GM20000 (cell line): ENCODE results near the gene TUBGCP6.
"Not testable (repeated sequence)": the region's sequence is repeated elsewhere in the genome, so short reads cannot be mapped to it uniquely, and the experiment has no call there.

Source experiments
- DNase-seq: peaks from one replicate; pipeline ENCODE4 v3.0.0; 2012; ENCODE audit warnings: low spot score
- CTCF ChIP-seq: IDR thresholded peaks from 2 replicates; pipeline ENCODE4 v1.5.1; 2012; ENCODE audit warnings: mild to moderate bottlenecking, control low read depth; ENCODE audit errors: extremely low read depth, missing control alignments

Gene TUBGCP6

DNA sequence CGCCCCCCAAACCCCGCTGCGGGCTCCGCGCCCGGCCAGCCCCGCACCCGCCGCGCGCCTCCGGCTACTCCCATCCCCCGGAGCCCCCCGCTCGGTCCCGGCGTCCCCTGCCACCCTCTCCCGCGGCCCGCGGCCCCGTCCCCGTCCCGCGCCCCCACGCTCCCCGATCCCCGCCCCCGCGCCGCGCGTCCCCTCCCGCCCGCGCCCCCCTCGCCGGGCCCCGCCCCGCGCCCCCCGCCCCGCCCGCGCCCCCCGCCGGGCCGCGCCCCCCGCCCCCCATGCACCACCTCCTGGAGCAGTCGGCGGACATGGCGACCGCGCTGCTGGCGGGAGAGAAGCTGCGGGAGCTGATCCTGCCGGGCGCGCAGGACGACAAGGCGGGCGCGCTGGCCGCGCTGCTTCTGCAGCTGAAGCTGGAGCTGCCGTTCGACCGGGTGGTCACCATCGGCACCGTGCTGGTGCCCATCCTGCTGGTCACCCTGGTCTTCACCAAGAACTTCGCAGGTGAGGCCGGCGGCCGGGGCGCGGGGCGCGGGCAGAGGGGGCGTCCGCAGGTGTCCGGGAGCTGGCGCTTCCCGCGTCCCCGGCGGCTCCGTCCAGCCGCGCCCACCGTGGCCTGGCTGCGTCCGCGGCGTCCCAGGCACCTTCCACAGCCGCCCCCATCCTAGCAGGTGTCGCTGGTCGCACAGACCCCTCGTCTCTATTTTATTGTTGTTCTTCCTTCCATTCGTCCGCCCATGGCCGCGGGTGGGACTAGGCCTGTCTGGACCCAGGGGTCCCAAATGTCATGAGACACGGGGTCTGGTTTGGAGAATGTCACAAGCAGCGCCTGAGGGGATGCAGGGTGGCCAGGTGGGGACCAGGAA lies 74.1 kb downstream of the TUBGCP6 start, which contains the start of gene PANX2:
Gene PANX2, plus strand, starts transcription at position 279 of the 866 bp plus-strand sequence. Its CDS starts 0 bp downstream, at position 279.
- DNase-seq, result no peak

DNA sequence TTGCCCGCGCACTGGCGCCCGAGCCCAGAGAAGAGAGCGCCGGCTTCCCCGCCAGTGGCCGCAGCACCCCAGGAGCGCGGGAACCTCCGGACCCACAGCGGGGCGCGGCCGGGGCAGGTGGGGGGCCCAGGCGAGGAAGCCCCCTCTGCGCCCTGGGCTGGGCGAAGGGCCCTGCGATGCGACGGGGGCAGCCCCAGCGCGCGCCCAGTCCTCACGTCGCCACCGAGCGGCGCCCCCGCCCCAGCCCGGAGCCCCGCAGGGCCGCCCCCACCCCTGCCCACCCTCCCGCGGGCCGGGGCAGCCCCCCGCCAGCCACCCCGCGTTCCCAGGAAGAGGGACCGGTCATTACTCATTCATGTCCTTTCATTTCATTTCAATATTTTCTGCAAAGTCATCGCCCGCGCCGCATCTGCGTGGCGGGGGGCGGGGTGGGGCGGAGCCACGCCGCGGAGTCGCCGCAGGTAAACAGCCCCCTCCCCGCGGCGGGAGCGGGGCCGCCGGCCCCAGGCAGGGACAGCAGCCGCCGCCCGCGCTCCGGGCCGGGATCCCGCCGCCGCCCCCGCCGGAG lies 75.0 kb downstream of the TUBGCP6 start:
- DNase-seq, result peak; percentile 81
- TF ChIP-seq CTCF, result no peak

More for the DNA sequence above, 74.1 kb downstream of the TUBGCP6 start, which contains the start of gene PANX2:
- no peak for TF ChIP-seq CTCF

GRCh38 chr22:50169181-50169759 lies 75.6 kb downstream of the TUBGCP6 start:
- DNase-seq, result no peak
- no peak for TF ChIP-seq CTCF

DNA sequence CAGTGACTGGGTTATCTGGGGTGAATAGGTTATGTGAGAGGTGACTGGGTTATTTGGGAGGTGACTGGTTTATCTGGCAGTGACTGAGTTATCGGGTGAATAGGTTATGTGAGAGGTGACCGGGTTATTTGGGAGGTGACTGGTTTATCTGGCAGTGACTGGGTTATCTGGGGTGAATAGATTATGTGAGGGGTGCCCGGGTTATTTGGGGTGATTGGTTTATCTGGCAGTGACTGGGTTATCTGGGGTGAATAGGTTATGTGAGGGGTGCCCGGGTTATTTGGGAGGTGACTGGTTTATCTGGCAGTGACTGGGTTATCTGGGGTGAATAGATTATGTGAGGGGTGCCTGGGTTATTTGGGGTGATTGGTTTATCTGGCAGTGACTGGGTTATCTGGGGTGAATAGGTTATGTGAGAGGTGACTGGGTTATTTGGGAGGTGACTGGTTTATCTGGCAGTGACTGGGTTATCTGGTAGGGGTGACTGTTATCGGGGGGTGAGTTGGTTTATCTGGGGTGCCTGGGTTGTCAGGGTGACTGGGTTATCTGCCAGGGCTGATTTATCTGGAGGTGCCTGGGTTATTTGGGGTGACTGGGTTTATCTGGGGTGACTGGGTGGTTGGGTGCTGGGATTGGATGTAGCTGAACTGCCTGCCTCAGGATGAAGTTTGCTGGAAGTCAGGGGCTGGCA lies 76.2 kb downstream of the TUBGCP6 start:
- not testable (repeated sequence) for DNase-seq

DNA sequence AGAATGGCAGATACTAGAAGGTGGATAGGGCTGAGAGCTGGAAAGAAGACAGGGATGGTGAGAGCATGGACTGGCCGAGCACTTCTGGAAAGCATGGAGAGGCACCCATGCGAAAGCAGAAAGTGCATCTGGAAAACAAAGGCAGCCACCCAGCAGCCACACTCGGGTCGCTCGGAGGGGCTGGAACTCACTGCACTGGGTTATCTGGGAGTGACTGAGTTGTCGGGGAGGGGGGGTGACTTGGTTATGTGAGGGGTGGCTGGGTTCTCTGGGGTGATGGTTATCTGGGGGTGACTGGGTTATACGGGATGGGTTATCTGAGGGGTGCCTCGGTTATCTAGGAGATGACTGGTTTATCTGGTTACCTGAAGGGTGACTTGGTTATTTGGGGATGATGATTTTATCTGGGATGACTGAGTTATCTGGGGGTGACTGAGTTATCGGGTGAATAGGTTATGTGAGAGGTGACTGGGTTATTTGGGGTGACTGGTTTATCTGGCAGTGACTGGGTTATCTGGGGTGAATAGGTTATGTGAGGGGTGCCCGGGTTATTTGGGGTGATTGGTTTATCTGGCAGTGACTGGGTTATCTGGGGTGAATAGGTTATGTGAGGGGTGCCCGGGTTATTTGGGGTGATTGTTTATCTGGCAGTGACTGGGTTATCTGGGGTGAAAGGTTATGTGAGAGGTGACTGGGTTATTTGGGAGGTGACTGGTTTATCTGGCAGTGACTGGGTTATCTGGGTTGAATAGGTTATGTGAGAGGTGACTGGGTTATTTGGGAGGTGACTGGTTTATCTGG lies 76.9 kb downstream of the TUBGCP6 start:
- no peak for TF ChIP-seq CTCF
- no peak for DNase-seq
